ENCODE data around the gene AARSD1.
"Not testable (repeated sequence)": the region's sequence is repeated elsewhere in the genome, so short reads cannot be mapped to it uniquely, and the experiment has no call there.

Gene AARSD1

GRCh38 chr17:42964161-42964932 lies at the start of gene AARSD1:
Gene AARSD1, minus strand, starts transcription at chr17:42964454. Its CDS starts 14 bp downstream, at chr17:42964440.
- DNase-seq: peak; percentile 88
- peak within 1 kb of the TSS; percentile 96 for H3K27ac Mint-ChIP-seq
- no peaks in the 10 kb centered on the region for H3K9me3 Mint-ChIP-seq
- peak; percentile 97 to 98 for ATAC-seq (replicated peaks)
- H3K27me3 Mint-ChIP-seq: no peaks in the 10 kb centered on the region
- peak within 1 kb of the TSS; percentile 87 to 90 for H3K4me3 Mint-ChIP-seq
- H3K36me3 Mint-ChIP-seq: peaks cover 21 to 31% of the 10 kb centered on the region in 2 donors
- H3K4me1 Mint-ChIP-seq: peaks cover 11 to 25% of the 10 kb centered on the region in 2 donors

GRCh38 chr17:43013296-43013695 lies 49.0 kb upstream of the AARSD1 start:
- Mint-ChIP-seq H3K36me3 (peaks cover 26 to 37% of the 10 kb centered on the region in 2 donors), H3K27me3 (no peaks in the 10 kb centered on the region), H3K4me1 (peaks cover 11 to 32% of the 10 kb centered on the region in 2 donors), H3K27ac (peak overlapping the region; percentile 53), H3K9me3 (no peaks in the 10 kb centered on the region), H3K4me3 (no peak overlapping the region)
- ATAC-seq (replicated peaks) (no peak), DNase-seq (no peak)

GRCh38 chr17:43011728-43012472 lies 47.6 kb upstream of the AARSD1 start:
- no peaks in the 10 kb centered on the region for H3K9me3 Mint-ChIP-seq
- no peak overlapping the region for H3K4me3 Mint-ChIP-seq
- no peaks in the 10 kb centered on the region for H3K27me3 Mint-ChIP-seq
- H3K36me3 Mint-ChIP-seq: peaks cover 26 to 37% of the 10 kb centered on the region in 2 donors
- ATAC-seq (replicated peaks): no peak
- H3K4me1 Mint-ChIP-seq: peaks cover 9 to 32% of the 10 kb centered on the region in 2 donors
- peak overlapping the region; percentile 20 for H3K27ac Mint-ChIP-seq
- DNase-seq: no peak

GRCh38 chr17:43010667-43011308 lies 46.5 kb upstream of the AARSD1 start:
- peaks cover 12 to 37% of the 10 kb centered on the region in 2 donors for H3K4me1 Mint-ChIP-seq
- peak overlapping the region; percentile 5 for H3K27ac Mint-ChIP-seq
- no peaks in the 10 kb centered on the region for H3K9me3 Mint-ChIP-seq
- DNase-seq: no peak
- ATAC-seq (replicated peaks): no peak
- no peak overlapping the region for H3K4me3 Mint-ChIP-seq
- H3K27me3 Mint-ChIP-seq: no peaks in the 10 kb centered on the region
- peaks cover 26 to 41% of the 10 kb centered on the region in 2 donors for H3K36me3 Mint-ChIP-seq

- DNase-seq (peak; percentile 83), ATAC-seq (replicated peaks) (peak; percentile 94 to 97)
- H3K9me3 Mint-ChIP-seq: no peaks in the 10 kb centered on the region
- peak within 1 kb of the TSS; percentile 100 for H3K27ac Mint-ChIP-seq
- H3K36me3 Mint-ChIP-seq: peaks cover 22 to 34% of the 10 kb centered on the region in 2 donors
- peak within 1 kb of the TSS; percentile 100 for H3K4me3 Mint-ChIP-seq
- peaks cover 19 to 45% of the 10 kb centered on the region in 2 donors for H3K4me1 Mint-ChIP-seq
- H3K27me3 Mint-ChIP-seq: no peaks in the 10 kb centered on the region
Measured at GRCh38 chr17:43006639-43007551, 42.6 kb upstream of the AARSD1 start, which contains the start of gene IFI35. Gene IFI35, plus strand, starts transcription at chr17:43006784. Its CDS starts 164 bp downstream, at chr17:43006948.

- ATAC-seq (replicated peaks) (no peak), DNase-seq (no peak)
- H3K27ac Mint-ChIP-seq: peak overlapping the region; percentile 70
- H3K36me3 Mint-ChIP-seq: peaks cover 40 to 56% of the 10 kb centered on the region in 2 donors
- H3K27me3 Mint-ChIP-seq: no peaks in the 10 kb centered on the region
- H3K9me3 Mint-ChIP-seq: no peaks in the 10 kb centered on the region
- H3K4me1 Mint-ChIP-seq: peaks cover 19 to 52% of the 10 kb centered on the region in 2 donors
- H3K4me3 Mint-ChIP-seq: no peak overlapping the region
Measured at GRCh38 chr17:43003542-43004172, 39.4 kb upstream of the AARSD1 start.

- Mint-ChIP-seq H3K27ac (peak overlapping the region; percentile 73), H3K4me1 (peaks cover 20 to 50% of the 10 kb centered on the region in 2 donors), H3K36me3 (peaks cover 40 to 54% of the 10 kb centered on the region in 2 donors), H3K4me3 (peak overlapping the region in 1 of 2 donors; percentile 47)
- not testable (repeated sequence) for H3K27me3 Mint-ChIP-seq; DNase-seq; H3K9me3 Mint-ChIP-seq; ATAC-seq (replicated peaks)
Measured at GRCh38 chr17:43000894-43001293, 36.6 kb upstream of the AARSD1 start.

- Mint-ChIP-seq H3K36me3 (peaks cover 38 to 62% of the 10 kb centered on the region in 2 donors), H3K27ac (peak overlapping the region; percentile 99), H3K4me1 (peaks cover 18 to 54% of the 10 kb centered on the region in 2 donors), H3K27me3 (no peaks in the 10 kb centered on the region), H3K9me3 (no peaks in the 10 kb centered on the region), H3K4me3 (peak overlapping the region; percentile 93 to 96)
- ATAC-seq (replicated peaks): no peak
- no peak for DNase-seq
Measured at GRCh38 chr17:42999003-42999525, 34.8 kb upstream of the AARSD1 start.

- Mint-ChIP-seq H3K27me3 (no peaks in the 10 kb centered on the region), H3K4me1 (peaks cover 14 to 46% of the 10 kb centered on the region in 2 donors), H3K27ac (peak within 1 kb of the TSS; percentile 99), H3K9me3 (no peaks in the 10 kb centered on the region), H3K36me3 (peaks cover 35 to 56% of the 10 kb centered on the region in 2 donors), H3K4me3 (peak within 1 kb of the TSS; percentile 93 to 96)
- peak; percentile 97 to 98 for ATAC-seq (replicated peaks)
- peak; percentile 96 for DNase-seq
Measured at GRCh38 chr17:42997984-42998938, 34.0 kb upstream of the AARSD1 start, which contains the start of gene RPL27. Gene RPL27, plus strand, starts transcription at chr17:42998419. Its CDS starts 332 bp downstream, at chr17:42998751.

GRCh38 chr17:42997390-42997983 lies 33.2 kb upstream of the AARSD1 start:
- H3K9me3 Mint-ChIP-seq: no peaks in the 10 kb centered on the region
- peak overlapping the region; percentile 93 to 96 for H3K4me3 Mint-ChIP-seq
- no peaks in the 10 kb centered on the region for H3K27me3 Mint-ChIP-seq
- peaks cover 31 to 55% of the 10 kb centered on the region in 2 donors for H3K36me3 Mint-ChIP-seq
- H3K4me1 Mint-ChIP-seq: peaks cover 15 to 41% of the 10 kb centered on the region in 2 donors
- DNase-seq (no peak), ATAC-seq (replicated peaks) (peak in 1 of 2 donors; percentile 0)
- H3K27ac Mint-ChIP-seq: peak overlapping the region; percentile 99

- peaks cover 14 to 28% of the 10 kb centered on the region in 2 donors for H3K4me1 Mint-ChIP-seq
- H3K9me3 Mint-ChIP-seq; DNase-seq; H3K4me3 Mint-ChIP-seq; ATAC-seq (replicated peaks); H3K27ac Mint-ChIP-seq; H3K27me3 Mint-ChIP-seq: not testable (repeated sequence)
- H3K36me3 Mint-ChIP-seq: peaks cover 24 to 52% of the 10 kb centered on the region in 2 donors
Measured at GRCh38 chr17:42993913-42994312, 29.7 kb upstream of the AARSD1 start.
